BJ (cell line): ENCODE results near the gene HS1BP3. TPM values are rescaled to one million over a fixed set of nuclear protein-coding genes. Genes with fewer than 3 reads are reported as not detected.

Source experiments
- CTCF ChIA-PET: fragments of 350-600 bp; formaldehyde crosslinking; extraction: SDS; loops from one replicate; lab custom pipeline; 2021; ENCODE audit warnings: antibody characterized with exemption, inconsistent platforms; lab: Yijun Ruan, JAX
- POLR2A ChIA-PET: fragments of 300-600 bp; sonication (Branson Sonifier 250); formaldehyde crosslinking; extraction: SDS; loops from one replicate; lab custom pipeline; 2021; ENCODE audit warnings: antibody characterized with exemption; lab: Charles Lee
- DNase-seq: peaks from one replicate; pipeline ENCODE4 v3.0.0-alpha.2; 2011; ENCODE audit warnings: low read depth
- H3K27me3 ChIP-seq: 2 replicates; pipeline ENCODE4 v1.6.0; 2011; ENCODE audit warnings: low read length; ENCODE audit not compliant: control insufficient read depth, insufficient read depth
- H3K36me3 ChIP-seq: 2 replicates; pipeline ENCODE4 v1.5.1; 2011; ENCODE audit warnings: low read length; ENCODE audit not compliant: control insufficient read depth, insufficient read depth
- H3K4me3 ChIP-seq: 2 replicates; pipeline ENCODE4 v1.5.1; 2011; ENCODE audit warnings: low read depth, mild to moderate bottlenecking, control low read depth, low read length
- polyA plus RNA-seq: library from polyadenylated mRNA; depleted of rRNA; stranded (reverse); fragments of >200 nt; gene quantifications from 2 replicates; pipeline ENCODE4 v1.2.3, GENCODE V29; 2011
- TF ChIP-seq, protein P1 (sequence below): IDR thresholded peaks from 2 replicates; pipeline ENCODE4 v1.5.1; 2011; ENCODE audit warnings: low read depth, mild to moderate bottlenecking, control low read depth, inconsistent platforms, low read length, moderate library complexity; ENCODE audit not compliant: insufficient read depth

Gene HS1BP3
- polyA plus RNA-seq, 1 experiment, result 13.6 TPM

GRCh38 chr2:20585710-20586594, 64.9 kb downstream of the HS1BP3 start:
- DNase-seq, result no peak
- TF ChIP-seq, protein P1, sequence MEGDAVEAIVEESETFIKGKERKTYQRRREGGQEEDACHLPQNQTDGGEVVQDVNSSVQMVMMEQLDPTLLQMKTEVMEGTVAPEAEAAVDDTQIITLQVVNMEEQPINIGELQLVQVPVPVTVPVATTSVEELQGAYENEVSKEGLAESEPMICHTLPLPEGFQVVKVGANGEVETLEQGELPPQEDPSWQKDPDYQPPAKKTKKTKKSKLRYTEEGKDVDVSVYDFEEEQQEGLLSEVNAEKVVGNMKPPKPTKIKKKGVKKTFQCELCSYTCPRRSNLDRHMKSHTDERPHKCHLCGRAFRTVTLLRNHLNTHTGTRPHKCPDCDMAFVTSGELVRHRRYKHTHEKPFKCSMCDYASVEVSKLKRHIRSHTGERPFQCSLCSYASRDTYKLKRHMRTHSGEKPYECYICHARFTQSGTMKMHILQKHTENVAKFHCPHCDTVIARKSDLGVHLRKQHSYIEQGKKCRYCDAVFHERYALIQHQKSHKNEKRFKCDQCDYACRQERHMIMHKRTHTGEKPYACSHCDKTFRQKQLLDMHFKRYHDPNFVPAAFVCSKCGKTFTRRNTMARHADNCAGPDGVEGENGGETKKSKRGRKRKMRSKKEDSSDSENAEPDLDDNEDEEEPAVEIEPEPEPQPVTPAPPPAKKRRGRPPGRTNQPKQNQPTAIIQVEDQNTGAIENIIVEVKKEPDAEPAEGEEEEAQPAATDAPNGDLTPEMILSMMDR, result no peak
- H3K36me3 ChIP-seq, result no peaks in the 10 kb centered on the region
- no peaks in the 10 kb centered on the region for H3K27me3 ChIP-seq
- ChIA-PET CTCF (interaction anchor here (0.7 to 2.1 kb wide), 6 partner anchors 10 to 142 kb away, joined by 3 to 8 read pairs (median 4); partner anchors contain the start of gene RHOB), POLR2A (no interaction called here)
- no peak overlapping the region for H3K4me3 ChIP-seq

DNA sequence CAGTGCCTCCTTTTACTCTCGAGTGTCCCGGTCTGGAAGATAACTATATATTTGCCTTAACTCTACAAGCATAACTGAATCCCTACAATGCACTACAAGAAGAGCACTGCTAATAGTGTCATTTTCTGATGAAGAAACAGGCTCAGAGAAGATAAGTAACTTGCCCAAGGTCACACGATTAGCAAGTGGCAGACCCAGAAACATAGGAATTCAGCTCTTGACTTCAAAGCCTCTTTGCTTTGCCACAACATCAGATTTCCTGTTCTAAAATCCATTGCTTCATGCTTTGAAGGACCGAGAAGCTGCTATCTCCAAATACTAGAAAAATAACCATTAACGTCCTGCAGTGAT, 65.6 kb downstream of the HS1BP3 start:
- TF ChIP-seq, protein P1, result no peak
- no peaks in the 10 kb centered on the region for H3K27me3 ChIP-seq
- CTCF ChIA-PET, result interaction anchor here (0.7 to 1.4 kb wide), 3 partner anchors 10 to 139 kb away, joined by 3 to 4 read pairs (median 4); partner anchors contain the start of gene RHOB

DNA sequence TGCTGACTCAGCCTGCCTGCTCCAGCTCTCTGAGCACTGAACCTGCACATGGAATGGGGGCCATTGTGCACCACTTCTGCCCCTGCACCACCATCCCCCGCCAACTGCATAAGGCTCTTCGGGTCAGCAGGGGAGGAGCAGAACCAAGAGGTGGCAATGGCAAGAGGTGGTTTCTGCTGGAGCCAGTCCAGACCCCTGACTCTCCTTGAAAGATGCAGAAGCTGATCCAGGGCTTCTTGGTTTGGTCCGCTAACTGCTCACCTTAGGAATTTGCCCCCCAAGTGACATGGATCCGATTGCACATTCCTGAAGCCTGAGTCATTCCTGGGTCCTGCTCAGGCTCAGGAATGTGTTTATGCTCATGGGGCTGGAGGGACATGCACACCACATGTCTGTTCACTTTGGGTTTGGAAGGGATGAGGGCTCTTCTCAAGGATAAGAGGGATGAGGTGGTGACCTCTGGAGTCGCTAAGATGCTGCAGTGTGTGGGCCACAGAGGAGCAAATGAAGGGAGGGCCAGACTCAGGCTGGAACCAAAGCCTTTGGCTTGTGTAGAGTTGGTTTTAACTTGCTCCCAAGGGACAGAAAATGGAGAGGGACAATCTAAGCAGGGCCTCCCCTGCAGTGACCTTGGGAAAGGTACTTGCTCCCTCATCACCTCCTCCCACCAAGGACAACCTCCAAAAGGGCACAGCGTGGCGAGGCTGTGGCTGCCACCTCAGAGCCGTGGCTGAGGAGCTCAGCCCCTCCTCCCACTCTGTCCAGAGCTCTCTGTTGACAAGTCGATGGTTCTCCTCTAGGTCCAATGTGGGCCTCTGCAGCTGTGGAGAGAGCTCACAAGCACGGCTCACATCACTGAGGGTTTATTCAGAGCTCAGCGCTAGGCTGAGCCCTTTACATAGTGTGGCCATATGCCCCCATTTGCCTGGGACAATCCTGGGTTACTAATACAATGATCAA, 66.2 kb downstream of the HS1BP3 start:
- DNase-seq, result peak; percentile 93
- H3K4me3 ChIP-seq, result no peak overlapping the region
- H3K27me3 ChIP-seq, result no peaks in the 10 kb centered on the region
- H3K36me3 ChIP-seq, result no peaks in the 10 kb centered on the region
- POLR2A ChIA-PET, result no interaction called here
- TF ChIP-seq, protein P1, result no peak
- CTCF ChIA-PET, result interaction anchor here (1.4 kb wide), 1 partner anchor 138 kb away, joined by 4 read pairs; the partner anchor contains the start of gene RHOB

More for the DNA sequence above, 65.6 kb downstream of the HS1BP3 start:
- DNase-seq, result no peak
- H3K36me3 ChIP-seq, result no peaks in the 10 kb centered on the region
- POLR2A ChIA-PET, result no interaction called here
- no peak overlapping the region for H3K4me3 ChIP-seq

GRCh38 chr2:20584045-20584398, 66.9 kb downstream of the HS1BP3 start:
- H3K36me3 ChIP-seq, result no peaks in the 10 kb centered on the region
- no peaks in the 10 kb centered on the region for H3K27me3 ChIP-seq
- no peak for DNase-seq
- CTCF ChIA-PET, result interaction anchor here (1.4 kb wide), 1 partner anchor 137 kb away, joined by 4 read pairs; the partner anchor contains the start of gene RHOB
- POLR2A ChIA-PET, result no interaction called here
- TF ChIP-seq, protein P1, result no peak
- H3K4me3 ChIP-seq, result no peak overlapping the region
